CD14-positive monocyte (primary cell): ENCODE measurements around the gene IGFBP1. TPM values are rescaled to one million over a fixed set of nuclear protein-coding genes. Genes with fewer than 3 reads are reported as not detected.

Source experiments
- DNase-seq, 3 donors: peaks; one replicate each; pipeline ENCODE4 v3.0.0-alpha.2; 2011 to 2022
- H2AFZ ChIP-seq: 2 replicates; pipeline ENCODE4 v1.6.0; 2012; ENCODE audit warnings: mild to moderate bottlenecking, low read depth, low read length, inconsistent platforms; ENCODE audit not compliant: insufficient read depth, poor library complexity, severe bottlenecking
- H3K27ac ChIP-seq, 2 donors: 1 replicate in 1 of 2; 2 replicates in 1 of 2; pipeline ENCODE4 v1.5.1; 2012 to 2013; ENCODE audit warnings: low read length in 2 of 2, control low read depth in 1 of 2, inconsistent platforms in 1 of 2, low read depth in 1 of 2, mild to moderate bottlenecking in 1 of 2
- H3K27me3 ChIP-seq, 2 donors: one replicate each; pipeline versions ENCODE4 v1.6.0 to v1.6.1; 2011 to 2013; ENCODE audit warnings: low read length in 2 of 2; ENCODE audit not compliant: control insufficient read depth in 2 of 2, insufficient read depth in 2 of 2
- H3K36me3 ChIP-seq, 2 donors: replicated peaks in 1 of 2; 1 replicate in 1 of 2; 2 replicates in 1 of 2; pipeline versions ENCODE4 v1.5.1 to v1.6.1; 2012 to 2013; ENCODE audit warnings: low read length in 2 of 2, control low read depth in 1 of 2, inconsistent platforms in 1 of 2, mild to moderate bottlenecking in 1 of 2; ENCODE audit not compliant: insufficient read depth in 2 of 2, control insufficient read depth in 1 of 2
- H3K4me1 ChIP-seq, 2 donors: 1 replicate in 1 of 2; 2 replicates in 1 of 2; pipeline versions ENCODE4 v1.5.1 to v1.6.1; 2012 to 2013; ENCODE audit warnings: low read length in 2 of 2, control low read depth in 1 of 2, inconsistent platforms in 1 of 2, mild to moderate bottlenecking in 1 of 2, moderate library complexity in 1 of 2; ENCODE audit not compliant: insufficient read depth in 2 of 2, control insufficient read depth in 1 of 2
- H3K4me2 ChIP-seq: replicated peaks from 2 replicates; pipeline ENCODE3; 2012; ENCODE audit warnings: low read length, moderate library complexity, mild to moderate bottlenecking; ENCODE audit not compliant: poor library complexity, severe bottlenecking; ENCODE audit errors: extremely low read depth
- H3K4me3 ChIP-seq, 3 experiments: fragments of 200-600 bp in 1 of 3; sonication (generic) in 1 of 3; replicated peaks in 1 of 3; 1 replicate in 2 of 3; 2 replicates in 1 of 3; pipeline ENCODE4 v1.5.1; 2011 to 2013; ENCODE audit warnings: low read length in 3 of 3, mild to moderate bottlenecking in 3 of 3, control low read depth in 2 of 3, low read depth in 2 of 3, inconsistent platforms in 1 of 3, moderate library complexity in 1 of 3
- H3K79me2 ChIP-seq: 2 replicates; pipeline ENCODE4 v1.6.0; 2012; ENCODE audit warnings: mild to moderate bottlenecking, control low read depth, inconsistent platforms, low read length, moderate library complexity; ENCODE audit not compliant: insufficient read depth
- H3K9ac ChIP-seq: 2 replicates; pipeline ENCODE4 v1.6.0; 2017; ENCODE audit warnings: low read length, mild to moderate bottlenecking; ENCODE audit not compliant: insufficient read depth, poor library complexity, severe bottlenecking
- H3K9me3 ChIP-seq, 2 donors: replicated peaks in 1 of 2; 1 replicate in 1 of 2; 2 replicates in 1 of 2; pipeline versions ENCODE4 v1.5.1 to v1.6.1; 2012 to 2013; ENCODE audit warnings: low read length in 2 of 2, control low read depth in 1 of 2; ENCODE audit not compliant: control insufficient read depth in 1 of 2, insufficient read depth in 1 of 2
- H4K20me1 ChIP-seq: 2 replicates; pipeline ENCODE4 v1.6.0; 2012; ENCODE audit warnings: mild to moderate bottlenecking, low read length, control low read depth, moderate library complexity; ENCODE audit not compliant: insufficient read depth
- H3K27ac Mint-ChIP-seq, 7 donors: one replicate each; pipeline ENCODE4 v1.8.0; 2020; ENCODE audit warnings: mild to moderate bottlenecking in 7 of 7, mixed read lengths in 7 of 7, moderate library complexity in 6 of 7, inconsistent platforms in 2 of 7
- H3K27me3 Mint-ChIP-seq, 3 donors: one replicate each; pipeline ENCODE4 v1.8.0; 2021 to 2022; ENCODE audit warnings: low read depth in 3 of 3, mild to moderate bottlenecking in 3 of 3, mixed read lengths in 3 of 3, moderate library complexity in 3 of 3, inconsistent platforms in 1 of 3
- H3K36me3 Mint-ChIP-seq, 2 donors: one replicate each; pipeline ENCODE4 v1.8.0; 2020; ENCODE audit warnings: mixed read lengths in 2 of 2, inconsistent platforms in 1 of 2, mild to moderate bottlenecking in 1 of 2
- H3K4me1 Mint-ChIP-seq: one replicate; pipeline ENCODE4 v1.8.0; 2020; ENCODE audit warnings: mild to moderate bottlenecking, mixed read lengths
- H3K4me3 Mint-ChIP-seq, 2 donors: one replicate each; pipeline ENCODE4 v1.8.0; 2020; ENCODE audit warnings: mild to moderate bottlenecking in 2 of 2, mixed read lengths in 2 of 2, moderate library complexity in 1 of 2
- H3K9me3 Mint-ChIP-seq, 7 donors: one replicate each; pipeline ENCODE4 v1.8.0; 2020 to 2022; ENCODE audit warnings: mixed read lengths in 7 of 7, mild to moderate bottlenecking in 6 of 7, moderate library complexity in 6 of 7, inconsistent platforms in 2 of 7
- WGBS: methylation state at CpG from one replicate; pipeline ENCODE4 v1.1.5; 2013; ENCODE audit warnings: missing lambda C conversion rate; ENCODE audit not compliant: insufficient coverage; 5-methylcytosine and 5-hydroxymethylcytosine counted together
- intact Hi-C, 2 donors: fragments of 100-400 bp; cut with micrococcal nuclease; formaldehyde crosslinking; loops; one replicate each; pipeline versions ENCODE4 v1.15.0 to v1.15.1; 2023
- polyA plus RNA-seq, 3 donors: library from polyadenylated mRNA; depleted of rRNA in 1 of 3; unstranded in 2 of 3; stranded (reverse) in 1 of 3; fragments of 300-500 nt in 2 of 3; fragments of >200 nt in 1 of 3; fragmentation: Illumina TruSeq in 2 of 3; gene quantifications; 1 replicate in 2 of 3; 2 replicates in 1 of 3; pipeline ENCODE4 v1.2.3, GENCODE V29; 2012 to 2021
- TF ChIP-seq, protein P1 (sequence below): fragments of 200-600 bp; IDR thresholded peaks from one replicate; pipeline ENCODE4 v1.8.0; 2022; ENCODE audit warnings: antibody characterized with exemption, mild to moderate bottlenecking

Gene IGFBP1
- polyA plus RNA-seq, 3 donors = not detected

DNA sequence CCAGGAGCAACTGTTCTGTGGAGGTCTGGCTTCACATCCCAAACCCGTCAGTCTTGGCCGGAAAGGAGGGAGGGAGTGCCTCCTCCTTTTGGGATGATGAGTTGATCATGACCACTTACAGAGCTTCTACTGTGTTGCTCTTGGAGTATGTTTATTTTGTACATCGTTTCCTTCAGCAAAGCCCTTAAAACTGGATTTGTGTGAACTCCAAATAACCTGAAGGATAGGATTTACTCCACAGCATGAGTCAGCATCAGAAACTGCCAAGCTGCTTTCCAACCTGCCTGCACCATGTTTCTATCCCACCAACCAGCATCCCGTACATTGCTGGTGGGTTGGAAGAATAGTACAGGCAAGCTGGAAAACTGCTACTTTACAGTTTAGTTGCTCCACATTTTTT is 18.9 kb upstream of the IGFBP1 start:
- H3K4me1 ChIP-seq = no peaks in the 10 kb centered on the region
- intact Hi-C loops = no loop called here
- peaks cover 2 to 10% (median 6%) of the 10 kb centered on the region in 3 donors for H3K27me3 Mint-ChIP-seq
- no peak overlapping the region for H2AFZ ChIP-seq
- H3K27ac ChIP-seq = no peak overlapping the region
- no peaks in the 10 kb centered on the region for H3K4me1 Mint-ChIP-seq
- no peaks in the 10 kb centered on the region for H3K36me3 ChIP-seq
- no peaks in the 10 kb centered on the region for H4K20me1 ChIP-seq
- H3K36me3 Mint-ChIP-seq = no peaks in the 10 kb centered on the region
- H3K27me3 ChIP-seq = no peaks in the 10 kb centered on the region
- no peak overlapping the region for H3K9ac ChIP-seq
- no peaks in the 10 kb centered on the region for H3K79me2 ChIP-seq
- no peak overlapping the region for H3K4me3 Mint-ChIP-seq
- H3K4me2 ChIP-seq = no peak overlapping the region
- H3K4me3 ChIP-seq = no peak overlapping the region
- TF ChIP-seq, protein P1, sequence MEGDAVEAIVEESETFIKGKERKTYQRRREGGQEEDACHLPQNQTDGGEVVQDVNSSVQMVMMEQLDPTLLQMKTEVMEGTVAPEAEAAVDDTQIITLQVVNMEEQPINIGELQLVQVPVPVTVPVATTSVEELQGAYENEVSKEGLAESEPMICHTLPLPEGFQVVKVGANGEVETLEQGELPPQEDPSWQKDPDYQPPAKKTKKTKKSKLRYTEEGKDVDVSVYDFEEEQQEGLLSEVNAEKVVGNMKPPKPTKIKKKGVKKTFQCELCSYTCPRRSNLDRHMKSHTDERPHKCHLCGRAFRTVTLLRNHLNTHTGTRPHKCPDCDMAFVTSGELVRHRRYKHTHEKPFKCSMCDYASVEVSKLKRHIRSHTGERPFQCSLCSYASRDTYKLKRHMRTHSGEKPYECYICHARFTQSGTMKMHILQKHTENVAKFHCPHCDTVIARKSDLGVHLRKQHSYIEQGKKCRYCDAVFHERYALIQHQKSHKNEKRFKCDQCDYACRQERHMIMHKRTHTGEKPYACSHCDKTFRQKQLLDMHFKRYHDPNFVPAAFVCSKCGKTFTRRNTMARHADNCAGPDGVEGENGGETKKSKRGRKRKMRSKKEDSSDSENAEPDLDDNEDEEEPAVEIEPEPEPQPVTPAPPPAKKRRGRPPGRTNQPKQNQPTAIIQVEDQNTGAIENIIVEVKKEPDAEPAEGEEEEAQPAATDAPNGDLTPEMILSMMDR = no peak
- H3K9me3 Mint-ChIP-seq = peaks cover 0 to 3% (median 0%) of the 10 kb centered on the region in 7 donors
- H3K27ac Mint-ChIP-seq = no peak overlapping the region
- no peaks in the 10 kb centered on the region for H3K9me3 ChIP-seq
- no peak for DNase-seq
- WGBS = no CpG with 5 or more reads among the region's 4 CpGs

GRCh38 chr7:45872116-45873034 is 15.9 kb upstream of the IGFBP1 start:
- Histone ChIP-seq H3K36me3 (no peaks in the 10 kb centered on the region), H3K9me3 (no peaks in the 10 kb centered on the region), H4K20me1 (no peaks in the 10 kb centered on the region), H3K27me3 (no peaks in the 10 kb centered on the region), H2AFZ (no peak overlapping the region), H3K9ac (no peak overlapping the region), H3K27ac (no peak overlapping the region), H3K79me2 (no peaks in the 10 kb centered on the region), H3K4me3 (no peak overlapping the region), H3K4me1 (no peaks in the 10 kb centered on the region), H3K4me2 (no peak overlapping the region)
- peak overlapping the region in 1 of 2 donors; percentile 37 for H3K4me3 Mint-ChIP-seq
- intact Hi-C loops = no loop called here
- TF ChIP-seq, protein P1 = peak; percentile 15
- no peak for DNase-seq
- peaks cover 2 to 4% (median 4%) of the 10 kb centered on the region in 3 donors for H3K27me3 Mint-ChIP-seq
- no peaks in the 10 kb centered on the region for H3K4me1 Mint-ChIP-seq
- no peaks in the 10 kb centered on the region for H3K36me3 Mint-ChIP-seq
- H3K27ac Mint-ChIP-seq = no peak overlapping the region
- peaks cover 0 to 3% (median under 1%) of the 10 kb centered on the region in 7 donors for H3K9me3 Mint-ChIP-seq
- 84% methylated on average over 8 of the region's 10 CpGs for WGBS
